T-cell (primary cell): ENCODE results near the gene TNFSF13. TPM values are rescaled to one million over a fixed set of nuclear protein-coding genes. Genes with fewer than 3 reads are reported as not detected.

Experiments
- ATAC-seq, 4 experiments: fragments of 200-7000 bp in 3 of 4; fragments of 150-1000 bp in 1 of 4; cut with Tn5 transposase; replicated peaks in 1 of 4; 1 replicate in 3 of 4; 2 replicates in 1 of 4; pipeline ENCODE4 v1.10.0; 2021; ENCODE audit warnings: moderate library complexity in 3 of 4, mild to moderate bottlenecking in 2 of 4, moderate number of reproducible peaks in 1 of 4
- CTCF ChIA-PET, 2 donors: fragments of 300-600 bp; sonication (Branson Sonifier 250); formaldehyde crosslinking; loops; one replicate each; lab custom pipeline; 2022; ENCODE audit warnings: antibody characterized with exemption in 2 of 2; lab: Charles Lee
- POLR2A ChIA-PET, 2 donors: fragments of 300-600 bp; sonication (Branson Sonifier 250); formaldehyde crosslinking; loops; one replicate each; lab custom pipeline; 2022; ENCODE audit warnings: antibody characterized with exemption in 2 of 2; lab: Charles Lee
- DNase-seq, 35 experiments: peaks; one replicate each; pipeline versions ENCODE4 v3.0.0 to v3.0.0-alpha.2; 2013 to 2023
- H3K27ac ChIP-seq: one replicate; pipeline ENCODE4 v1.5.1; 2013; ENCODE audit warnings: low read length
- H3K27me3 ChIP-seq, 2 experiments: replicated peaks in 1 of 2; 1 replicate in 1 of 2; 2 replicates in 1 of 2; pipeline versions ENCODE4 v1.6.1 to v1.7.0; 2013; ENCODE audit warnings: low read length in 1 of 2, mixed read lengths in 1 of 2; ENCODE audit not compliant: control insufficient read depth in 2 of 2, insufficient read depth in 2 of 2; ENCODE audit errors: extremely low read depth in 1 of 2
- H3K36me3 ChIP-seq, 2 donors: 1 replicate in 1 of 2; 2 replicates in 1 of 2; pipeline versions ENCODE4 v1.6.1 to v1.7.0; 2013; ENCODE audit warnings: low read length in 1 of 2; ENCODE audit not compliant: control insufficient read depth in 2 of 2, insufficient read depth in 1 of 2; ENCODE audit errors: extremely low read depth in 1 of 2
- H3K4me1 ChIP-seq, 2 experiments: 1 replicate in 1 of 2; 2 replicates in 1 of 2; pipeline versions ENCODE4 v1.6.1 to v1.7.0; 2013; ENCODE audit warnings: low read length in 2 of 2, mixed read lengths in 1 of 2; ENCODE audit not compliant: insufficient read depth in 2 of 2, control insufficient read depth in 1 of 2; ENCODE audit errors: extremely low read depth in 1 of 2
- H3K4me3 ChIP-seq, 2 donors: 1 replicate in 1 of 2; 2 replicates in 1 of 2; pipeline versions ENCODE4 v1.5.1 to v1.7.0; 2013; ENCODE audit warnings: mild to moderate bottlenecking in 2 of 2, low read length in 1 of 2, moderate library complexity in 1 of 2; ENCODE audit not compliant: control insufficient read depth in 1 of 2; ENCODE audit errors: extremely low read depth in 1 of 2
- H3K9me3 ChIP-seq: 2 replicates; pipeline ENCODE4 v1.7.0; 2013
- H3K27ac Mint-ChIP-seq, 2 donors: one replicate each; pipeline ENCODE4 v1.8.0; 2020 to 2021; ENCODE audit warnings: mild to moderate bottlenecking in 2 of 2, mixed read lengths in 2 of 2
- H3K27me3 Mint-ChIP-seq, 2 donors: one replicate each; pipeline ENCODE4 v1.8.0; 2021 to 2022; ENCODE audit warnings: mixed read lengths in 2 of 2
- H3K36me3 Mint-ChIP-seq: one replicate; pipeline ENCODE4 v1.8.0; 2021; ENCODE audit warnings: mixed read lengths
- H3K4me1 Mint-ChIP-seq, 3 donors: one replicate each; pipeline ENCODE4 v1.8.0; 2020 to 2022; ENCODE audit warnings: mixed read lengths in 3 of 3, mild to moderate bottlenecking in 1 of 3
- H3K4me3 Mint-ChIP-seq, 3 donors: one replicate each; pipeline ENCODE4 v1.8.0; 2020 to 2022; ENCODE audit warnings: mild to moderate bottlenecking in 3 of 3, mixed read lengths in 3 of 3, moderate library complexity in 3 of 3
- H3K9me3 Mint-ChIP-seq, 3 donors: one replicate each; pipeline ENCODE4 v1.8.0; 2020 to 2022; ENCODE audit warnings: mixed read lengths in 3 of 3
- WGBS: methylation state at CpG from one replicate; pipeline ENCODE4 v1.1.5; 2013; ENCODE audit warnings: missing lambda C conversion rate; ENCODE audit not compliant: insufficient coverage; 5-methylcytosine and 5-hydroxymethylcytosine counted together
- total RNA-seq, 35 experiments: library from RNA in 6 of 35; stranded (reverse) in 6 of 35; fragments of 120-200 nt in 1 of 35; gene quantifications; one replicate each; pipeline versions ENCODE4 v1.2.1 to v1.2.4 and lab custom pipeline; 2013 to 2026

TNFSF13 gene
- total RNA-seq, 5 donors from 2014 or later (not counting 1 experiment from before 2014, with no cell fraction given): 1.3 to 5.6 (median 4.6) TPM

DNA sequence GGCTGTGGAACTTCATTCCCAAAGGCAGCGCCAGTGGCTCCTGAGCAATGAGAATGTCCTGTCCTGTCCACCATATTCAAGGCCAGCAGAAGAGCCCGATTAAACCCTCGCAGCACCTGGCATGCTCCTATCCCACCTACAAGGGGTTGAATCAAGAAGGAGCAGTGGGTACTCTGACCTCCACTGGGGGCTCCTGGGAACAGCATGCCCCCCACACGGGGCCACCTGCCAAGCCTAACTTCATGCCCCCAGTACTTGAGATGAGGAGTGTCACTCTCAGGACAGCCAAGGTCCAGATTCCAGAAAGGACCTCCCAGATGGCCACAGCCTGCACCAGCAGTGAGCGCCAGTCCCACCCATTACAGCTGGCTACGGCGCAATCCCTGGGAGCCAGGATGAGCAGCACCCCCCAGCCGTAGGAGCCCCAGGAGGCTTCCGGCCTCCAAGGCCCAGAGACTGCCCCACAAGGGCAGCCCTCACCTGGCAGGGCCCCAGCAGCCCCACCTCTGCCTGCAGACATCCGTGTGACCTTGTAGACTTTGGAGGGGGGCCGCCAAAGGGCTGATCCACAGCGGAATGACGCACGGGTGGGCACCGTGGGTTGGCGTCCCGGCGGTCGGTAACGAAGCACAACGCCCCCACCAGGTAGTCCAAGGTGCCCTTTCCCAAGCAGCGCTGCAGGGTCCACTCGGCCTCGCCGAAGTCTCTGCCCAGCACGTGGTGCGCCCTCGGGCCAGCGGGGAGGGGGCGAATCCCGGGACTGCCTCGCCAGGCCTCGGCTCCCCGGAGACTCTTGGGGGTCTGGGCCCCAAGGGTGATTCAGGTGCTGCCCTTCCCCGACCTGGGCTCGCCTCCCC is 24.1 kb downstream of the TNFSF13 start:
- H3K36me3 Mint-ChIP-seq: peaks cover 19% of the 10 kb centered on the region
- H3K27ac Mint-ChIP-seq: peak overlapping the region; percentile 81 to 82
- Histone ChIP-seq H3K27me3 (no peaks in the 10 kb centered on the region), H3K27ac (peak overlapping the region; percentile 91), H3K9me3 (no peaks in the 10 kb centered on the region), H3K4me1 (peaks cover 27 to 62% of the 10 kb centered on the region in 2 experiments), H3K36me3 (peaks cover 8 to 31% of the 10 kb centered on the region in 2 donors), H3K4me3 (peak overlapping the region; percentile 35 to 79)
- no peaks in the 10 kb centered on the region for H3K27me3 Mint-ChIP-seq
- no peaks in the 10 kb centered on the region for H3K9me3 Mint-ChIP-seq
- peak overlapping the region; percentile 72 to 99 (median 90) for H3K4me3 Mint-ChIP-seq
- ATAC-seq (no peak), DNase-seq (no peak)
- 94% methylated on average over 23 of the region's 36 CpGs for WGBS
- ChIA-PET CTCF (interaction anchor here in 1 of 2 donors (1.4 kb wide), 1 partner anchor 105 kb away, joined by 16 read pairs; the partner anchor contains the start of genes TP53 and WRAP53), POLR2A (interaction anchor here (0.6 to 2.1 kb wide), 5 partner anchors 8 to 253 kb away, joined by 3 to 10 read pairs (median 5); partner anchors contain the start of genes NEURL4 (in 1 of the 2) and SENP3 (in 1 of the 2))
- H3K4me1 Mint-ChIP-seq: peaks cover 59 to 68% (median 64%) of the 10 kb centered on the region in 3 donors

DNA sequence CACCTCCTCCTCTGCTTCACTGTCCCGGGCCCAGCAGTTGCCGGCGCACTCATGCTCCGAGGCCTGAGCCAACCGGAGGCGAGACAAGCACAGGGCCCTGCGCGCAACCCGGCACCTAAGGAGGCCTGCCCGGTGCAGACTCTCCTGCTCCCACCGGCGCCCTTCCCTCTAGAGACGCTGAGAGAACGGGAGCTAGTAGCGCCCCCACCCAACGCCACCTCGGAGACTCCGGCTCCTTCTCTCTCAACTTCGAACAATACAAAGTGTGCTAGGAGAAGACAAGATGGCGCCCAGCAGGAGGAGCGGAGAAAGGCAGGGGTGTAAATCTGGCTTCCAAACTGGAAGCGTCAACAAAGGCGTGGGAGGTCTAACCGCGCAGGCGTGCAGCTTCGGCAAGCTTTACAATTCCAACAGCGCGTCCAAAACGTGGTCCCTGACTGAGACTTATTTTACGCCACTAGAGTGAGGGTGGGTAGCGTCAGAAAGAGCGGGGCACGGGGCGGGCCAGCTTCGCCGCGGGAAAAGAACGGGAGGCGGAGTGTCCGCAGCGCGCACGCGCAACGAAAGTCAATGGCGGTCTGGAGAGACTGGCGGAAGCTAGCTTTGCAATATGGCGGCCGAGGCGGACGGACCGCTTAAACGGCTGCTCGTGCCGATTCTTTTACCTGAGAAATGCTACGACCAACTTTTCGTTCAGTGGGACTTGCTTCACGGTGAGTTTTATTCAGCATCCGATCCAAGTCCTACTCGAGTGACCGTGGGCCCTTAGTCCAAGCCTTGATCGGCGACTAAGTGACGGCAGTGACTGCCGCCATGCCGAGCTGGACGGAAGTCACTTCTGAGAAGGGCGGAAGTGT is 24.9 kb downstream of the TNFSF13 start, which contains the start of gene MPDU1:
MPDU1 (plus strand) TSS at position 600 of the 857 bp plus-strand sequence; CDS start at position 611, 11 bp downstream.
- WGBS: 16% methylated on average over 55 of the region's 69 CpGs
- Mint-ChIP-seq H3K36me3 (peaks cover 15% of the 10 kb centered on the region), H3K27ac (peak within 1 kb of the TSS; percentile 99 to 100), H3K27me3 (no peaks in the 10 kb centered on the region), H3K4me1 (peaks cover 53 to 60% (median 55%) of the 10 kb centered on the region in 3 donors), H3K4me3 (peak within 1 kb of the TSS; percentile 90 to 99 (median 98)), H3K9me3 (no peaks in the 10 kb centered on the region)
- CTCF ChIA-PET: interaction anchor here in 1 of 2 donors (1.0 to 2.3 kb wide), 3 partner anchors 31 to 104 kb away, joined by 3 to 16 read pairs (median 13); partner anchors contain the start of genes FXR2, TP53 and WRAP53
- DNase-seq: peak; percentile 91 to 97 (median 94)
- H3K4me1 ChIP-seq: peaks cover 27 to 61% of the 10 kb centered on the region in 2 experiments
- H3K27me3 ChIP-seq: no peaks in the 10 kb centered on the region
- H3K36me3 ChIP-seq: peaks cover 7 to 26% of the 10 kb centered on the region in 2 donors
- POLR2A ChIA-PET: interaction anchor here (0.6 to 2.1 kb wide), 12 partner anchors 9 to 539 kb away, joined by 3 to 10 read pairs (median 4); partner anchors contain the start of genes TP53 (in 2 of the 2), NEURL4 (in 1 of the 2) and SENP3 (in 1 of the 2)
- ATAC-seq: peak; percentile 79 to 87 (median 85)
- H3K27ac ChIP-seq: peak within 1 kb of the TSS; percentile 91
- H3K4me3 ChIP-seq: peak within 1 kb of the TSS; percentile 79 to 85
- H3K9me3 ChIP-seq: no peaks in the 10 kb centered on the region

DNA sequence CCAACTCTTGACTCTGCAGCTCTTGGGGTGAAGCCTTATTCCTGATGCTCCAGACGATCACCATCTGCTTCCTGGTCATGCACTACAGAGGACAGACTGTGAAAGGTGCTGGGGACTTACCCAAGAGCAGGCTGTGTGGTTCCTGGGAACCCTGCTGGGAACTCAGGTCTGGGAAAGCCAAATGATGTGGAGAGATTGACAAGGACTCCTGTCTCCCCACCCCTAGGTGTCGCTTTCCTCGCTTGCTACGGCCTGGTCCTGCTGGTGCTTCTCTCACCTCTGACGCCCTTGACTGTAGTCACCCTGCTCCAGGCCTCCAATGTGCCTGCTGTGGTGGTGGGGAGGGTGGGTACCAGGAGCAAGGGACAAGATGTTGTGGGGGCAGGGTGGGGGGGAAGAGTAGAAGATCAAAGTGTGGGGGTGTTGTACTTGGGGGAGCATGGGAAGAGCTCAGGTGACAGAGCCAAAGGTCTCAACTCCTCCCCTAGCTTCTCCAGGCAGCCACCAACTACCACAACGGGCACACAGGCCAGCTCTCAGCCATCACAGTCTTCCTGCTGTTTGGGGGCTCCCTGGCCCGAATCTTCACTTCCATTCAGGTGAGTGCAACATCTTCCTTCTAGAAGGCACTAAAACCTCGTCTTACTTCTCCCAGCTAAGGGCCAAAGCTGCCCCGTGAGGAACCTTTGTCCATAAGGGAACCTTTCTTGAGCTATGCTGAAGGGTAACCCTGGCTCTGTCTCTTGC is 28.3 kb downstream of the TNFSF13 start:
- no peaks in the 10 kb centered on the region for H3K9me3 ChIP-seq
- peaks cover 23 to 46% of the 10 kb centered on the region in 2 experiments for H3K4me1 ChIP-seq
- DNase-seq (no peak), ATAC-seq (no peak)
- Mint-ChIP-seq H3K27ac (no peak overlapping the region), H3K4me1 (peaks cover 27 to 31% (median 30%) of the 10 kb centered on the region in 3 donors), H3K9me3 (no peaks in the 10 kb centered on the region), H3K27me3 (no peaks in the 10 kb centered on the region), H3K36me3 (peaks cover 14% of the 10 kb centered on the region), H3K4me3 (no peak overlapping the region)
- no peaks in the 10 kb centered on the region for H3K27me3 ChIP-seq
- no peak overlapping the region for H3K27ac ChIP-seq
- ChIA-PET POLR2A (interaction anchor here (0.5 to 0.6 kb wide), 2 partner anchors 22 to 47 kb away, joined by 3 to 9 read pairs; no protein-coding TSS in a partner anchor), CTCF (interaction anchor here in 1 of 2 donors (0.6 kb wide), 1 partner anchor 210 kb away, joined by 3 read pairs; no protein-coding TSS in a partner anchor)
- WGBS: 96% methylated on average over 3 of the region's 9 CpGs
- H3K4me3 ChIP-seq: no peak overlapping the region
- H3K36me3 ChIP-seq: peaks cover 7 to 41% of the 10 kb centered on the region in 2 donors

DNA sequence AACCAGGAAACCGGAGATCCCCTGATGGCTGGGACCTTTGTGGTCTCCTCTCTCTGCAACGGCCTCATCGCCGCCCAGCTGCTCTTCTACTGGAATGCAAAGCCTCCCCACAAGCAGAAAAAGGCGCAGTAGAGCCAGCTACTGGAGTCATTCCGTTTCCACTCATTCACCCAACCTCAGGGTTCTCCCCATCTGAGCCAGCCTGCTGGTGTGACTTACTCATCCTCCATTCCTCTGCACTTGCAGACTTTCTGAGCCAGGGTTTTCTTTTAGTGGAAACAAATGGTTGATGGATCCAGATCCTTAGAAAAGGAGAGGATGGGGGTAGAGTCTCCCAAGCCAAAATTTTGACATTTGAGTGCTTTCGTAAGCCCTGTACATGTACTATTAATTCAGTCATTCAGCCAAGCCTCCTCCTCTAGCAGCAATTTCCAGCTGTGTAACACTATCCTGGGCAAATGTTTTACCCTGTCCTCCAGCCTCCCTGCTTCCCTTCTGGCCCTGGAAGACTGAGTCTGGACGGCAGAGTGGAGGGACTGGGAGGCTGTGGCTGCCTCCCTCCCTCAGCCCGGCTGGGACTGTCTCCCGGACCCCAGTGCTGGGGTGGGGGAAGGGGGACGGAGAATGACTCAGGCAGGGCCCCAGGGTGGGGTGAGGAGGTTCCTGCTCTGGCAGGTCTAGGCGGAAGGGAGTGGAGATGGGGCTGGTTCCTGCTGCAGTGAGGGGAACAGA is 29.0 kb downstream of the TNFSF13 start:
- Histone ChIP-seq H3K27ac (no peak overlapping the region), H3K9me3 (no peaks in the 10 kb centered on the region), H3K36me3 (peaks cover 12 to 48% of the 10 kb centered on the region in 2 donors), H3K4me3 (no peak overlapping the region), H3K4me1 (peaks cover 17 to 39% of the 10 kb centered on the region in 2 experiments), H3K27me3 (no peaks in the 10 kb centered on the region)
- no peak for ATAC-seq
- Mint-ChIP-seq H3K9me3 (no peaks in the 10 kb centered on the region), H3K27me3 (no peaks in the 10 kb centered on the region), H3K36me3 (peaks cover 20% of the 10 kb centered on the region), H3K4me3 (no peak overlapping the region), H3K4me1 (peaks cover 20 to 24% (median 23%) of the 10 kb centered on the region in 3 donors), H3K27ac (no peak overlapping the region)
- DNase-seq: no peak
- POLR2A ChIA-PET: interaction anchor here in 1 of 2 donors (0.5 kb wide), 1 partner anchor 47 kb away, joined by 9 read pairs; no protein-coding TSS in a partner anchor
- 77% methylated on average over 3 of the region's 12 CpGs for WGBS
- CTCF ChIA-PET: interaction anchor here in 1 of 2 donors (0.6 kb wide), 1 partner anchor 211 kb away, joined by 3 read pairs; no protein-coding TSS in a partner anchor
